HepG2 (cell line): Measurements from ENCODE around the gene CALU. TPM values are rescaled to one million over a fixed set of nuclear protein-coding genes. Genes with fewer than 3 reads are reported as not detected.

Experiments used
- ATAC-seq: fragments of 200-7000 bp; cut with Tn5 transposase; 3 replicates; pipeline ENCODE4 v1.9.1; 2020; ENCODE audit warnings: mild to moderate bottlenecking, moderate library complexity
- BruUV-seq: library from RNA; stranded (reverse); fragments of 400-500 nt; replicated peaks from 2 replicates; lab custom pipeline; 2021; lab: Mats Ljungman, UMichigan
- CTCF ChIA-PET: fragments of 300-600 bp; formaldehyde crosslinking; extraction: SDS; loops from one replicate; lab custom pipeline; 2021; ENCODE audit warnings: low total read pairs, inconsistent platforms, low intra/inter-chr PET ratio; lab: Yijun Ruan, JAX
- POLR2A ChIA-PET: fragments of 350-600 bp; sonication (Branson Sonifier 250); formaldehyde crosslinking; loops from one replicate; lab custom pipeline; 2020; ENCODE audit warnings: antibody characterized with exemption, inconsistent platforms; lab: Yijun Ruan, JAX
- DNase-seq: peaks from one replicate; pipeline ENCODE4 v3.0.0-alpha.2; 2015; ENCODE audit warnings: low spot score
- FAIRE-seq: peaks from 3 replicates; lab custom pipeline; 2011; peaks lifted over from hg19 to GRCh38; lab: Jason Lieb, UNC
- H2AFZ ChIP-seq: one replicate; pipeline ENCODE4 v1.6.1; 2011; ENCODE audit warnings: low read length, inconsistent platforms
- H3K27ac ChIP-seq: fragments of 300-600 bp; 3 replicates; pipeline ENCODE4 v1.8.0; 2011; ENCODE audit warnings: mixed run types, mild to moderate bottlenecking, mixed read lengths, low read length, inconsistent platforms; ENCODE audit not compliant: insufficient read depth; ENCODE audit errors: extremely low read length
- H3K27me3 ChIP-seq, 2 experiments: fragments of 200-600 bp in 1 of 2; 2 replicates in 1 of 2; 3 replicates in 1 of 2; pipeline versions ENCODE4 v1.6.0 to v1.8.0; 2011; ENCODE audit warnings: low read length in 2 of 2, mild to moderate bottlenecking in 2 of 2, moderate library complexity in 2 of 2, inconsistent platforms in 1 of 2; ENCODE audit not compliant: insufficient read depth in 2 of 2, control insufficient read depth in 1 of 2
- H3K36me3 ChIP-seq, 2 experiments: fragments of 200-600 bp in 1 of 2; replicated peaks in 1 of 2; 2 replicates in 1 of 2; 3 replicates in 1 of 2; pipeline versions ENCODE4 v1.5.1 to v1.8.0; 2011; ENCODE audit warnings: low read length in 2 of 2, inconsistent platforms in 1 of 2; ENCODE audit not compliant: insufficient read depth in 2 of 2, control insufficient read depth in 1 of 2
- H3K4me1 ChIP-seq: 2 replicates; pipeline ENCODE4 v1.5.1; 2012; ENCODE audit warnings: low read length, inconsistent platforms; ENCODE audit not compliant: insufficient read depth
- H3K4me2 ChIP-seq: 2 replicates; pipeline ENCODE4 v1.6.0; 2011; ENCODE audit warnings: low read depth, low read length, inconsistent platforms
- H3K4me3 ChIP-seq, 3 experiments: fragments of 200-600 bp in 1 of 3; sonication (generic), shearing (Covaris generic) in 1 of 3; replicated peaks in 1 of 3; 2 replicates each; pipeline ENCODE4 v1.5.1; 2011 to 2016; ENCODE audit warnings: low read length in 3 of 3, inconsistent platforms in 2 of 3, low read depth in 2 of 3, mild to moderate bottlenecking in 2 of 3, control low read depth in 1 of 3, mixed read lengths in 1 of 3; ENCODE audit not compliant: insufficient read depth in 1 of 3
- H3K79me2 ChIP-seq: one replicate; pipeline ENCODE4 v1.6.1; 2011; ENCODE audit warnings: low read length, inconsistent platforms; ENCODE audit not compliant: insufficient read depth
- H3K9ac ChIP-seq: 2 replicates; pipeline ENCODE4 v1.6.0; 2011; ENCODE audit warnings: mild to moderate bottlenecking, low read depth, low read length, inconsistent platforms; ENCODE audit not compliant: insufficient read depth
- H3K9me3 ChIP-seq: 2 replicates; pipeline ENCODE4 v1.5.1; 2012; ENCODE audit warnings: mild to moderate bottlenecking, low read length
- H4K20me1 ChIP-seq: 2 replicates; pipeline ENCODE4 v1.6.0; 2011; ENCODE audit warnings: inconsistent platforms, mild to moderate bottlenecking, low read length, moderate library complexity; ENCODE audit not compliant: insufficient read depth
- AGO2 ChIP-seq: fragments of 200-400 bp; formaldehyde crosslinking; optimal IDR thresholded peaks from 2 replicates; pipeline ENCODE3; 2017; ENCODE audit warnings: mild to moderate bottlenecking, low read depth, low read length, moderate library complexity
- NR2F1 ChIP-seq, 2 experiments: fragments of 450-650 bp in 1 of 2; formaldehyde crosslinking in 1 of 2; IDR thresholded peaks; 2 replicates each; pipeline versions ENCODE4 v1.5.0 to v1.6.1; 2016 to 2020; ENCODE audit warnings: mild to moderate bottlenecking in 1 of 2, missing compliant biosample characterization in 1 of 2, missing genetic modification reagents in 1 of 2, moderate library complexity in 1 of 2
- POLR2A ChIP-seq, 2 experiments: IDR thresholded peaks; 2 replicates each; pipeline ENCODE4 v1.6.1; 2011; ENCODE audit warnings: low read depth in 2 of 2, low read length in 2 of 2, mild to moderate bottlenecking in 1 of 2, moderate library complexity in 1 of 2; ENCODE audit not compliant: insufficient read depth in 1 of 2
- POLR2AphosphoS2 ChIP-seq: IDR thresholded peaks from 2 replicates; pipeline ENCODE4 v1.6.1; 2011; ENCODE audit warnings: low read depth, low read length, improper control_type of control experiment
- RBM22 ChIP-seq: fragments of 200-400 bp; formaldehyde crosslinking; optimal IDR thresholded peaks from 2 replicates; pipeline ENCODE3; 2017; ENCODE audit warnings: mild to moderate bottlenecking, low read length, moderate library complexity
- WGBS: methylation state at CpG from one replicate; pipeline ENCODE4 v1.1.6; 2017; ENCODE audit warnings: low lambda C conversion rate; 5-methylcytosine and 5-hydroxymethylcytosine counted together
- in situ Hi-C: cut with HindIII; loops from 2 replicates; pipeline ENCODE4 v1.10.0; 2017; ENCODE audit warnings: low pct_unique_long_range_greater_than_20kb; ENCODE audit not compliant: extremely low pct_ligation_motif_present
- intact Hi-C: fragments of 100-400 bp; cut with micrococcal nuclease; formaldehyde crosslinking; loops from one replicate; pipeline ENCODE4 v1.10.0; 2022; ENCODE audit not compliant: unreplicated experiment
- polyA plus RNA-seq, 8 experiments: library from polyadenylated mRNA; depleted of rRNA in 3 of 8; stranded (reverse) in 7 of 8; unstranded in 1 of 8; fragments of >200 nt; fragmentation: Illumina TruSeq in 4 of 8; extraction: Trizol in 4 of 8; gene quantifications; 2 replicates each; pipeline versions ENCODE4 v1.2.1 to v1.2.3, GENCODE V29; 2011 to 2016; ENCODE audit warnings: low read depth in 4 of 8, missing spikeins in 1 of 8, mixed read lengths in 1 of 8; ENCODE audit not compliant: insufficient read depth in 1 of 8
- total RNA-seq, 5 experiments: library from RNA; depleted of rRNA; stranded (reverse); fragments of >200 nt; fragmentation: Illumina TruSeq; extraction: Trizol; gene quantifications; 2 replicates each; pipeline ENCODE4 v1.2.3, GENCODE V29; 2016; ENCODE audit warnings: low read depth in 1 of 5
- TF ChIP-seq, protein P1 (sequence below): sonication (generic); formaldehyde crosslinking; conservative IDR thresholded peaks from 2 replicates; pipeline ENCODE4 v1.8.0; 2022; ENCODE audit warnings: low read depth, missing genetic modification reagents

Gene CALU
- total and polyA plus RNA-seq, 2 of the 13 experiments (the other 11 are each of a cell fraction or from before 2014, with no cell fraction given) = 198 to 252 TPM

DNA sequence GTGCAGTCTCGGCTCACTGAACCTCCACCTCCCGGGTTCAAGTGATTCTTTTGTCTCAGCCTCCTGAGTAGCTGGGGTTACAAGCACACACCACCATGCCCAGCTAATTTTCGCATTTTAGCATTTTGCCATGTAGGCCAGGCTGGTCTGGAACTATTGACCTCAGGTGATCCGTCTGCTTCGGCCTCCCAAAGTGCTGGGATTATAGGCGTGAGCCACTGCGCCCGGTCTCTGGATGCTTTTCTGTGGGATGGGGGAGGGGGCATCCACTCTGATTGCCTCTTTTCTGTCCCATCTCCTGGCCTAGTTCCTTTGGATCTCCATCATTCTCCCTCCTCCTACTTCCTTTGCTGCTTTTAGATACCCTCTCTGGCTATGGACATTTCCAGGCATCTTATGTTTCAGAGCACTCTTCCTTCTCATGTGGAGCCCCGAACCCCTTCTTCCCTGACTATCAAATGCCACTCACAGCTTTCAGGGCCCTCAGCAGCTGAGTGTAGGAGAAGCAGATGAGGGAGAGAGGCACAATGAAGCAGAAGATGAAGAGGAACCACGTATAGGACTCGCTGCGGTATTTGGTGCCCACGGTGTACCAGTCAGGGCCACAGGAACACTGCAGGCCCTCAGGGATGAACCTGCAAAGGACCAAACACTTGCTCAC is 35.0 kb downstream of the CALU start:
- POLR2A ChIA-PET = interaction anchor here (0.5 to 0.9 kb wide), 2 partner anchors 35 to 169 kb away, joined by 3 to 4 read pairs; partner anchors contain the start of gene CALU
- in situ Hi-C loops (no loop called here), intact Hi-C loops (no loop called here)
- no peaks in the 10 kb centered on the region for H3K9me3 ChIP-seq
- H3K36me3 ChIP-seq = peaks cover 6 to 17% of the 10 kb centered on the region in 2 experiments
- FAIRE-seq (no peak), ATAC-seq (peak; percentile 42), DNase-seq (no peak)
- no peak overlapping the region for H3K27ac ChIP-seq
- no peaks in the 10 kb centered on the region for H3K27me3 ChIP-seq
- CTCF ChIA-PET = no interaction called here
- peaks cover 35% of the 10 kb centered on the region for H3K4me1 ChIP-seq
- WGBS = 95% methylated on average over 13 of the region's 13 CpGs
- H2AFZ ChIP-seq = no peak overlapping the region
- no peaks in the 10 kb centered on the region for H3K79me2 ChIP-seq
- no peak overlapping the region for H3K4me3 ChIP-seq
- H3K4me2 ChIP-seq = no peak overlapping the region
- H3K9ac ChIP-seq = no peak overlapping the region
- BruUV-seq = no TSS peak
- H4K20me1 ChIP-seq = no peaks in the 10 kb centered on the region
- peak; percentile 14 for TF ChIP-seq RBM22
- peak; percentile 24 for TF ChIP-seq AGO2
- TF ChIP-seq, protein P1, sequence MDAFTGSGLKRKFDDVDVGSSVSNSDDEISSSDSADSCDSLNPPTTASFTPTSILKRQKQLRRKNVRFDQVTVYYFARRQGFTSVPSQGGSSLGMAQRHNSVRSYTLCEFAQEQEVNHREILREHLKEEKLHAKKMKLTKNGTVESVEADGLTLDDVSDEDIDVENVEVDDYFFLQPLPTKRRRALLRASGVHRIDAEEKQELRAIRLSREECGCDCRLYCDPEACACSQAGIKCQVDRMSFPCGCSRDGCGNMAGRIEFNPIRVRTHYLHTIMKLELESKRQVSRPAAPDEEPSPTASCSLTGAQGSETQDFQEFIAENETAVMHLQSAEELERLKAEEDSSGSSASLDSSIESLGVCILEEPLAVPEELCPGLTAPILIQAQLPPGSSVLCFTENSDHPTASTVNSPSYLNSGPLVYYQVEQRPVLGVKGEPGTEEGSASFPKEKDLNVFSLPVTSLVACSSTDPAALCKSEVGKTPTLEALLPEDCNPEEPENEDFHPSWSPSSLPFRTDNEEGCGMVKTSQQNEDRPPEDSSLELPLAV (CRISPR knock-in tag) = no peak
- TF ChIP-seq NR2F1 (CRISPR knock-in tag; IDR thresholded peaks at IDR 0.05) = no peak
- TF ChIP-seq POLR2AphosphoS2 = 0 out of 2 replicates have a peak, but pooled peaks have one; percentile 25
- TF ChIP-seq POLR2A (IDR thresholded peaks at IDR 0.05; ENCODE audit: insufficient read depth in 1 of 2, low read depth in 2 of 2, low read length in 2 of 2) = 0 out of 4 replicates have a peak, but pooled peaks of 1 of the 2 experiments have one; percentile 22
- TF ChIP-seq, all 625 proteins: peak for 4
